Measurements from ENCODE around the gene GPR137B. TPM values are rescaled to one million over a fixed set of nuclear protein-coding genes. Genes with fewer than 3 reads are reported as not detected.

Gene GPR137B
- total and polyA plus RNA-seq, 2 experiments from 2014 or later, result 4.5 to 11.1 TPM

DNA sequence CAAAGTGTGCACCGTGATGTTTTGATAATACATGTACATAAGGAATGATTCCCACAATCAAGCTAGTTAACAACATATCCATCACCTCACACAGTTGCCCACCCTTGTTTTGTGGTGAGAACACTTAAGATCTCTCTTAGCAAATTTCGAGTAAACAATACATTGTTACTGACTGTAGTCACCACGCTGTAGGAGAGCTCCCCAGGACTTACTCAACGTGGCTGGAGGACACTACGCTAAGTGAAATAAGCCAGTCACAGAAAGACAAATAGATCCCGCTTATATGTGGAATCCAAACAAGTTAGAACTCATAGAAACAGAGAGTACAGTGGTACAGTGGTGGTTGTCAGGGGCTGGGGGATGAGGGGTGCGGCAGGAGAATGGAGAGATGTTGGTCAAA lies 24.8 kb downstream of the GPR137B start (continued):
- TF ChIP-seq, protein P1, sequence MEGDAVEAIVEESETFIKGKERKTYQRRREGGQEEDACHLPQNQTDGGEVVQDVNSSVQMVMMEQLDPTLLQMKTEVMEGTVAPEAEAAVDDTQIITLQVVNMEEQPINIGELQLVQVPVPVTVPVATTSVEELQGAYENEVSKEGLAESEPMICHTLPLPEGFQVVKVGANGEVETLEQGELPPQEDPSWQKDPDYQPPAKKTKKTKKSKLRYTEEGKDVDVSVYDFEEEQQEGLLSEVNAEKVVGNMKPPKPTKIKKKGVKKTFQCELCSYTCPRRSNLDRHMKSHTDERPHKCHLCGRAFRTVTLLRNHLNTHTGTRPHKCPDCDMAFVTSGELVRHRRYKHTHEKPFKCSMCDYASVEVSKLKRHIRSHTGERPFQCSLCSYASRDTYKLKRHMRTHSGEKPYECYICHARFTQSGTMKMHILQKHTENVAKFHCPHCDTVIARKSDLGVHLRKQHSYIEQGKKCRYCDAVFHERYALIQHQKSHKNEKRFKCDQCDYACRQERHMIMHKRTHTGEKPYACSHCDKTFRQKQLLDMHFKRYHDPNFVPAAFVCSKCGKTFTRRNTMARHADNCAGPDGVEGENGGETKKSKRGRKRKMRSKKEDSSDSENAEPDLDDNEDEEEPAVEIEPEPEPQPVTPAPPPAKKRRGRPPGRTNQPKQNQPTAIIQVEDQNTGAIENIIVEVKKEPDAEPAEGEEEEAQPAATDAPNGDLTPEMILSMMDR (conservative IDR thresholded peaks at IDR 0.05; ENCODE audit: low read depth in 2 of 2), result no peak
- TF ChIP-seq, protein P2, sequence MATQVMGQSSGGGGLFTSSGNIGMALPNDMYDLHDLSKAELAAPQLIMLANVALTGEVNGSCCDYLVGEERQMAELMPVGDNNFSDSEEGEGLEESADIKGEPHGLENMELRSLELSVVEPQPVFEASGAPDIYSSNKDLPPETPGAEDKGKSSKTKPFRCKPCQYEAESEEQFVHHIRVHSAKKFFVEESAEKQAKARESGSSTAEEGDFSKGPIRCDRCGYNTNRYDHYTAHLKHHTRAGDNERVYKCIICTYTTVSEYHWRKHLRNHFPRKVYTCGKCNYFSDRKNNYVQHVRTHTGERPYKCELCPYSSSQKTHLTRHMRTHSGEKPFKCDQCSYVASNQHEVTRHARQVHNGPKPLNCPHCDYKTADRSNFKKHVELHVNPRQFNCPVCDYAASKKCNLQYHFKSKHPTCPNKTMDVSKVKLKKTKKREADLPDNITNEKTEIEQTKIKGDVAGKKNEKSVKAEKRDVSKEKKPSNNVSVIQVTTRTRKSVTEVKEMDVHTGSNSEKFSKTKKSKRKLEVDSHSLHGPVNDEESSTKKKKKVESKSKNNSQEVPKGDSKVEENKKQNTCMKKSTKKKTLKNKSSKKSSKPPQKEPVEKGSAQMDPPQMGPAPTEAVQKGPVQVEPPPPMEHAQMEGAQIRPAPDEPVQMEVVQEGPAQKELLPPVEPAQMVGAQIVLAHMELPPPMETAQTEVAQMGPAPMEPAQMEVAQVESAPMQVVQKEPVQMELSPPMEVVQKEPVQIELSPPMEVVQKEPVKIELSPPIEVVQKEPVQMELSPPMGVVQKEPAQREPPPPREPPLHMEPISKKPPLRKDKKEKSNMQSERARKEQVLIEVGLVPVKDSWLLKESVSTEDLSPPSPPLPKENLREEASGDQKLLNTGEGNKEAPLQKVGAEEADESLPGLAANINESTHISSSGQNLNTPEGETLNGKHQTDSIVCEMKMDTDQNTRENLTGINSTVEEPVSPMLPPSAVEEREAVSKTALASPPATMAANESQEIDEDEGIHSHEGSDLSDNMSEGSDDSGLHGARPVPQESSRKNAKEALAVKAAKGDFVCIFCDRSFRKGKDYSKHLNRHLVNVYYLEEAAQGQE (IDR thresholded peaks at IDR 0.05; ENCODE audit: unreplicated experiment), result no peak
- TF ChIP-seq, protein P3, sequence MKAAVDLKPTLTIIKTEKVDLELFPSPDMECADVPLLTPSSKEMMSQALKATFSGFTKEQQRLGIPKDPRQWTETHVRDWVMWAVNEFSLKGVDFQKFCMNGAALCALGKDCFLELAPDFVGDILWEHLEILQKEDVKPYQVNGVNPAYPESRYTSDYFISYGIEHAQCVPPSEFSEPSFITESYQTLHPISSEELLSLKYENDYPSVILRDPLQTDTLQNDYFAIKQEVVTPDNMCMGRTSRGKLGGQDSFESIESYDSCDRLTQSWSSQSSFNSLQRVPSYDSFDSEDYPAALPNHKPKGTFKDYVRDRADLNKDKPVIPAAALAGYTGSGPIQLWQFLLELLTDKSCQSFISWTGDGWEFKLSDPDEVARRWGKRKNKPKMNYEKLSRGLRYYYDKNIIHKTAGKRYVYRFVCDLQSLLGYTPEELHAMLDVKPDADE (IDR thresholded peaks at IDR 0.05), result no peak
- TF ChIP-seq STAT1 (IDR thresholded peaks at IDR 0.05; ENCODE audit: unreplicated experiment) (no peak), CREB1 (CRISPR knock-in tag; IDR thresholded peaks at IDR 0.05; ENCODE audit: low read depth) (no peak), EZH2phosphoT487 (IDR thresholded peaks at IDR 0.05; ENCODE audit: unreplicated experiment) (no peak), NANOG (IDR thresholded peaks at IDR 0.05; ENCODE audit: borderline replicate concordance) (no peak), ZNF114 (CRISPR knock-in tag; IDR thresholded peaks at IDR 0.05) (no peak), JUNB (IDR thresholded peaks at IDR 0.05; ENCODE audit: unreplicated experiment) (no peak)

DNA sequence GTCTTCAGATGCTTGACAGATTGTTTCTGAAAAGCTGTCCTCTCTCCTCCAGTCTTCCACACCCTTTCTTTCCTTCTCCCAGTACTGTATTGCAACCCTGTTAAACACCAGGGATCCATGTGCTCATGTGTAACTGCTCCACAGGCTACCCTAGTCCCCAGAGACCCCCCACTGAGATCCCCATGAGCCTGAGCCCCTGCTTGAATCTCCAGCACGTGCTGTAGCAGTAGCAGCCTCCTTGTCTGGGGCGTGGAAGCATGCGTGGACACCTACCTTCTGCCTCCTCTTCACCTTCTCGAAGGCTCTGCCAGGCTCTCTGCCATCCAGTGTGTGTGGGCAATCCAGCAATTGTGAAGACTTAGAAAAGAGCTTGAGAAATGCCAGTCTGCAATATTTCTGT lies 25.2 kb downstream of the GPR137B start:
- Histone ChIP-seq H3K36me3 (ENCODE audit: insufficient read depth) (no peaks in the 10 kb centered on the region), H3K79me2 (replicated peaks; ENCODE audit: insufficient read depth) (no peaks in the 10 kb centered on the region), H3K27ac (ENCODE audit: low read depth) (no peak overlapping the region), H3K4me1 (ENCODE audit: insufficient read depth) (no peaks in the 10 kb centered on the region), H3K4me2 (no peak overlapping the region), H2AFZ (no peak overlapping the region), H3K4me3 (no peak overlapping the region), H3F3A (replicated peaks; ENCODE audit: low read depth) (no peaks in the 10 kb centered on the region), H4K20me1 (replicated peaks; ENCODE audit: insufficient read depth) (peaks cover 4% of the 10 kb centered on the region), H3K9me2 (ENCODE audit: insufficient read depth) (no peaks in the 10 kb centered on the region), H3K27me3 (ENCODE audit: insufficient read depth) (no peaks in the 10 kb centered on the region)
- Mint-ChIP-seq H3K9me3 (peaks cover 9% of the 10 kb centered on the region), H3K4me3 (no peak overlapping the region), H3K27me3 (ENCODE audit: insufficient read depth, low read depth, poor library complexity) (no peaks in the 10 kb centered on the region), H3K36me3 (ENCODE audit: low read depth) (peaks cover 17% of the 10 kb centered on the region), H3K27ac (no peak overlapping the region), H3K4me1 (peaks cover 5% of the 10 kb centered on the region; the same call in 2 of the 3 replicates)
- no peak for DNase-seq (ENCODE audit: low spot score)
- TF ChIP-seq EZH2phosphoT487 (IDR thresholded peaks at IDR 0.05; ENCODE audit: unreplicated experiment), result no peak
- TF ChIP-seq, protein P3 (IDR thresholded peaks at IDR 0.05), result no peak
- ATAC-seq, result no peak
